HEK293T (cell line): ENCODE measurements around the gene RPS25.

Experiments used
- CTCF ChIA-PET: fragments of 350-600 bp; formaldehyde crosslinking; extraction: SDS; loops from one replicate; lab custom pipeline; 2021; ENCODE audit warnings: antibody characterized with exemption, inconsistent platforms; lab: Yijun Ruan, JAX
- POLR2A ChIA-PET: fragments of 350-600 bp; formaldehyde crosslinking; extraction: SDS; loops from one replicate; lab custom pipeline; 2020; ENCODE audit warnings: antibody characterized with exemption, inconsistent platforms; lab: Yijun Ruan, JAX
- DNase-seq: peaks from one replicate; pipeline ENCODE4 v3.0.0; 2012; ENCODE audit warnings: mixed read lengths; ENCODE audit errors: extremely low spot score
- ARNT ChIP-seq: fragments of 450-650 bp; IDR thresholded peaks from 2 replicates; pipeline ENCODE4 v1.6.1; 2017; ENCODE audit warnings: mild to moderate bottlenecking
- BHLHE40 ChIP-seq: fragments of 450-650 bp; IDR thresholded peaks from 2 replicates; pipeline ENCODE4 v1.6.1; 2016; ENCODE audit warnings: mild to moderate bottlenecking, moderate library complexity, borderline replicate concordance
- CTBP1 ChIP-seq: fragments of 450-650 bp; IDR thresholded peaks from 2 replicates; pipeline ENCODE4 v1.6.1; 2016; ENCODE audit warnings: borderline replicate concordance
- ELF4 ChIP-seq: fragments of 450-650 bp; IDR thresholded peaks from 2 replicates; pipeline ENCODE4 v1.6.1; 2017; ENCODE audit warnings: antibody characterized with exemption
- FOXA1 ChIP-seq: fragments of 450-650 bp; IDR thresholded peaks from 2 replicates; pipeline ENCODE4 v1.6.1; 2016; ENCODE audit warnings: mild to moderate bottlenecking
- FOXK2 ChIP-seq: fragments of 450-650 bp; IDR thresholded peaks from 2 replicates; pipeline ENCODE4 v1.6.1; 2016; ENCODE audit warnings: mild to moderate bottlenecking
- FOXM1 ChIP-seq: fragments of 450-650 bp; IDR thresholded peaks from 2 replicates; pipeline ENCODE4 v1.6.1; 2017; ENCODE audit warnings: mild to moderate bottlenecking, borderline replicate concordance
- HDGF ChIP-seq: fragments of 450-650 bp; IDR thresholded peaks from 2 replicates; pipeline ENCODE4 v1.6.1; 2017; ENCODE audit warnings: antibody characterized with exemption, borderline replicate concordance
- L3MBTL2 ChIP-seq: fragments of 450-650 bp; conservative IDR thresholded peaks from 2 replicates; pipeline ENCODE4 v1.6.1; 2016; ENCODE audit warnings: mild to moderate bottlenecking
- LEF1 ChIP-seq: fragments of 450-650 bp; IDR thresholded peaks from 2 replicates; pipeline ENCODE4 v1.6.1; 2017; ENCODE audit warnings: mild to moderate bottlenecking, borderline replicate concordance
- NFRKB ChIP-seq: fragments of 450-650 bp; IDR thresholded peaks from 2 replicates; pipeline ENCODE4 v1.6.1; 2016; ENCODE audit warnings: mild to moderate bottlenecking, moderate library complexity
- SP1 ChIP-seq: fragments of 450-650 bp; IDR thresholded peaks from 2 replicates; pipeline ENCODE4 v1.6.1; 2017
- SUZ12 ChIP-seq: fragments of 450-650 bp; IDR thresholded peaks from 2 replicates; pipeline ENCODE4 v1.6.1; 2016; ENCODE audit warnings: mild to moderate bottlenecking
- TARDBP ChIP-seq: fragments of 450-650 bp; IDR thresholded peaks from 2 replicates; pipeline ENCODE4 v1.6.1; 2016
- ZNF384 ChIP-seq: fragments of 450-650 bp; IDR thresholded peaks from 2 replicates; pipeline ENCODE4 v1.6.1; 2016
- TF ChIP-seq, protein P1 (sequence below): fragments of 450-650 bp; IDR thresholded peaks from 2 replicates; pipeline ENCODE4 v1.6.1; 2016

RPS25 gene

GRCh38 chr11:119052163-119052814 is 34.1 kb upstream of the RPS25 start:
- TF ChIP-seq FOXM1 (no peak), ARNT (no peak), ELF4 (no peak), L3MBTL2 (no peak)
- TF ChIP-seq, protein P1, sequence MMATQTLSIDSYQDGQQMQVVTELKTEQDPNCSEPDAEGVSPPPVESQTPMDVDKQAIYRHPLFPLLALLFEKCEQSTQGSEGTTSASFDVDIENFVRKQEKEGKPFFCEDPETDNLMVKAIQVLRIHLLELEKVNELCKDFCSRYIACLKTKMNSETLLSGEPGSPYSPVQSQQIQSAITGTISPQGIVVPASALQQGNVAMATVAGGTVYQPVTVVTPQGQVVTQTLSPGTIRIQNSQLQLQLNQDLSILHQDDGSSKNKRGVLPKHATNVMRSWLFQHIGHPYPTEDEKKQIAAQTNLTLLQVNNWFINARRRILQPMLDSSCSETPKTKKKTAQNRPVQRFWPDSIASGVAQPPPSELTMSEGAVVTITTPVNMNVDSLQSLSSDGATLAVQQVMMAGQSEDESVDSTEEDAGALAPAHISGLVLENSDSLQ = no peak
- CTCF ChIA-PET = no interaction called here
- no peak for DNase-seq
- POLR2A ChIA-PET = no interaction called here

DNA sequence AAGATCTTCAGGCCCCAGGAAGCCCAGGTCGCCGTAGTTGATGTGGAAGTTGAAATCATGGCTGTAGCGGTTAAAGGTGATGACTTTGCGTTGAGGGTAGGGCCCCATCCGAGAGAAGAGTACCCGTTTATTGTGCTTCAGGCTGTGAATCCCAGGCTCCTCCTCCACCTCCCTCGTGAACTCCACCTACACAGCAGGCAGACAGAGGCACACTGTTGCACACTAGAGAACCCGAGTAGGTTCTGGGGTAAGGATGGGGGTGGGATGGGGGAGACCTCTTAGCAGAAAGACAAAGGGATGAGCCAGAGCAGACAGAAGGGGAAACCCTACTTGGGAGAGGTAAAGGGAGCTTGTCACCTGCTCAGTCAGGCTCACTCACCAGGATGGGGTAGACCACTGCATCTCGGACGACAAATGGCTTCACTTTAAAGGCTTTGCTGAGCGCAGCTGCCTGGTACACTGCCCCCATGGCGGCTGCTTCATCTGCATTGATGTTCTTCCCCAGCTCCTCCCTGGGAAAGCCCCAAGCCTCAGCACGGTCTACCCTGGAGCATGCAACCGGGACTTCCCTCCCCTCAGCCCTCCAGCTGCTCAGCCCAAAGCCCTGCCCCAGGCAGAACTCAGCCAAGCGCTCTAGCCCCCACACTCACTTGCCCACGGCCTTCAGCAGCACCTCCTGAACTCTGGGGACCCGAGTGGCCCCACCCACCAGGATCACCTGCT is 33.5 kb upstream of the RPS25 start:
- ChIA-PET CTCF (no interaction called here), POLR2A (interaction anchor here (0.9 kb wide), 1 partner anchor 266 kb away, joined by 3 read pairs; the partner anchor contains the start of gene MCAM)
- no peak for TF ChIP-seq SUZ12
- TF ChIP-seq, protein P1 = no peak
- no peak for TF ChIP-seq ARNT
- no peak for TF ChIP-seq L3MBTL2
- TF ChIP-seq FOXK2 = no peak
- no peak for TF ChIP-seq HDGF
- TF ChIP-seq NFRKB = no peak
- no peak for TF ChIP-seq CTBP1
- no peak for TF ChIP-seq ELF4
- no peak for TF ChIP-seq SP1
- no peak for DNase-seq

GRCh38 chr11:119049081-119049480 is 30.9 kb upstream of the RPS25 start:
- ChIA-PET POLR2A (no interaction called here), CTCF (no interaction called here)
- no peak for DNase-seq
- TF ChIP-seq FOXK2 (no peak), CTBP1 (no peak), FOXA1 (no peak)

- no peak for DNase-seq
- POLR2A ChIA-PET = interaction anchor here (1.2 kb wide), 1 partner anchor 8 kb away, joined by 6 read pairs; the partner anchor contains the start of gene HYOU1
- no peak for TF ChIP-seq ELF4
- TF ChIP-seq SP1 = no peak
- TF ChIP-seq, protein P1 = no peak
- TF ChIP-seq HDGF = no peak
- no peak for TF ChIP-seq SUZ12
- no peak for TF ChIP-seq FOXA1
- no peak for TF ChIP-seq CTBP1
- TF ChIP-seq L3MBTL2 = no peak
- no peak for TF ChIP-seq NFRKB
- no peak for TF ChIP-seq ZNF384
- no peak for TF ChIP-seq BHLHE40
- TF ChIP-seq FOXK2 = no peak
- no peak for TF ChIP-seq TARDBP
- TF ChIP-seq LEF1 = no peak
- no peak for TF ChIP-seq ARNT
- CTCF ChIA-PET = no interaction called here
These were observed 30.5 kb upstream of the RPS25 start for GRCh38 chr11:119048644-119049043.

DNA sequence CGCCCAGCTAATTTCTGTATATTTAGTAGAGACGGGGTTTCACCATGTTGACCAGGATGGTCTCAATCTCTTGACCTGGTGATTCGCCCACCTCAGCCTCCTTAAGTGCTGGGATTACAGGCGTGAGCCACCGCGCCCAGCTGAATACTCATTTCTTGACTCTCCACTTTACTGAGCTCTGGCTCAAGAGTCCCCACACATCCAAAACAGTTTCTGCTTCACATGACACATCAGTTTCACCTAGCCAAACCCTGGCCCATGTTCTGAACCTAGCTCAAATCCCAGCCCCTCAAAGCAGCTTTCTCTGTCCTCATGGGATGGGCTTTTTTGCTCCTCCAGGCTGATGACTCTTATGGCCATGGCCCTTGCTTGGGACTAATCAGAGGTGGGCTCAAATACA is 29.1 kb upstream of the RPS25 start:
- ChIA-PET CTCF (interaction anchor here (0.8 kb wide), 1 partner anchor 12 kb away, joined by 3 read pairs; no protein-coding TSS in a partner anchor), POLR2A (interaction anchor here (1.1 to 1.2 kb wide), 3 partner anchors 9 to 47 kb away, joined by 4 to 6 read pairs (median 5); partner anchors contain the start of gene HYOU1)
- DNase-seq = no peak
- TF ChIP-seq BHLHE40 (no peak), SP1 (no peak), FOXA1 (no peak), LEF1 (no peak), ARNT (no peak)
- TF ChIP-seq, protein P1 = no peak

DNA sequence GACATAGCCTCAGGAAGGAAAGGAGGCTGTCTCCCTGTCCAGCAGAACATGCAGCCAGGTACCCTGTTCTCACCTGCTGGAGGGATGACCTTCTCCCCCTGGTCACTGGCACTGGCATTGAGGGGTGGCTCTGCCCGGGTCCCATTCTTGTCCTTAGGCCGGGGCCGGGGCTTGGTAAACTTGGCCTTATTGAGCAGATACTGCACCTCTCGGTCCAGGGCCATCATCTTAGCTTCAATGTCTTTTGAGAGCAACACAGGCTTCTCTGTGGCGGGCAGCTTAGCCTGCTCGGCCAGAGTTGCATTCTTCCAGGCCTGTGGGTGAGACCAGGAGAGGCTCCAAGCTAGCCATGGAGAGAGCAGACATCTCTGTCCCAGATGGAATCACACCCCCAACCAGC is 28.3 kb upstream of the RPS25 start:
- TF ChIP-seq ARNT (no peak), ELF4 (no peak), SP1 (no peak), L3MBTL2 (no peak), FOXM1 (no peak), TARDBP (no peak), BHLHE40 (no peak), ZNF384 (no peak), FOXA1 (no peak), FOXK2 (no peak), CTBP1 (no peak)
- no peak for DNase-seq
- CTCF ChIA-PET = no interaction called here
- POLR2A ChIA-PET = interaction anchor here (1.1 to 1.2 kb wide), 2 partner anchors 10 to 48 kb away, joined by 4 to 5 read pairs; a partner anchor contains a TSS
